Measurements from ENCODE around the gene PRSS27. TPM values are rescaled to one million over a fixed set of nuclear protein-coding genes. Genes with fewer than 3 reads are reported as not detected.

The PRSS27 gene
- total RNA-seq, 2 donors from 2014 or later: 3.7 to 4.2 TPM

DNA sequence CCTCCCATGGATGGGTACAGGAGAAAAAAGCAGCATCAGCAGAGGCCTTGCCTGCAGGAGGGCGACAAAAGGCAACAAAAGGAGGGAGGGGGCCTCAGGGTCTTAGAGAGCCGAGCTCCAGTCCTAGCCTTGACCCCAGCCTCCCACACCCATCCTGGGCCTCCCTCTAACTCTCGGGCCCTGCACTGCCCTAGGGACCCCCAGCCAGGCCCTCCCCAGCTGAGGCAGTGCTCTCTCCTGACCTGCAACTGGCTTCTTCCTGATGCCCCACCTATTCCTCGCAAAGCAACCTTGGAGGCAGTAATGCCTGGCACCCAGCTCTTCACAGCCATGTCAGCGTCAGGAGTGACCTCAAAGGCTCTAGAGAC is 17.2 kb upstream of the PRSS27 start:
- H3K4me3 Mint-ChIP-seq: no peak overlapping the region
- H3K27ac Mint-ChIP-seq: no peak overlapping the region
- H3K9me3 Mint-ChIP-seq: no peaks in the 10 kb centered on the region
- Histone ChIP-seq H3K36me3 (ENCODE audit: control insufficient read depth, insufficient read depth, low read length) (no peaks in the 10 kb centered on the region), H3K9me3 (ENCODE audit: control insufficient read depth, low read length) (no peaks in the 10 kb centered on the region), H3K4me1 (ENCODE audit: control insufficient read depth, insufficient read depth, low read length) (no peaks in the 10 kb centered on the region), H3K27ac (ENCODE audit: low read depth, low read length) (no peak overlapping the region), H3K9ac (ENCODE audit: extremely low read depth, low read length, poor library complexity, severe bottlenecking) (no peak overlapping the region), H3K4me3 (ENCODE audit: low read length) (no peak overlapping the region), H3K27me3 (ENCODE audit: control insufficient read depth, insufficient read depth, low read length, poor library complexity, severe bottlenecking) (no peaks in the 10 kb centered on the region)
- no peak for DNase-seq
- TF ChIP-seq, protein P1, sequence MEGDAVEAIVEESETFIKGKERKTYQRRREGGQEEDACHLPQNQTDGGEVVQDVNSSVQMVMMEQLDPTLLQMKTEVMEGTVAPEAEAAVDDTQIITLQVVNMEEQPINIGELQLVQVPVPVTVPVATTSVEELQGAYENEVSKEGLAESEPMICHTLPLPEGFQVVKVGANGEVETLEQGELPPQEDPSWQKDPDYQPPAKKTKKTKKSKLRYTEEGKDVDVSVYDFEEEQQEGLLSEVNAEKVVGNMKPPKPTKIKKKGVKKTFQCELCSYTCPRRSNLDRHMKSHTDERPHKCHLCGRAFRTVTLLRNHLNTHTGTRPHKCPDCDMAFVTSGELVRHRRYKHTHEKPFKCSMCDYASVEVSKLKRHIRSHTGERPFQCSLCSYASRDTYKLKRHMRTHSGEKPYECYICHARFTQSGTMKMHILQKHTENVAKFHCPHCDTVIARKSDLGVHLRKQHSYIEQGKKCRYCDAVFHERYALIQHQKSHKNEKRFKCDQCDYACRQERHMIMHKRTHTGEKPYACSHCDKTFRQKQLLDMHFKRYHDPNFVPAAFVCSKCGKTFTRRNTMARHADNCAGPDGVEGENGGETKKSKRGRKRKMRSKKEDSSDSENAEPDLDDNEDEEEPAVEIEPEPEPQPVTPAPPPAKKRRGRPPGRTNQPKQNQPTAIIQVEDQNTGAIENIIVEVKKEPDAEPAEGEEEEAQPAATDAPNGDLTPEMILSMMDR (conservative IDR thresholded peaks at IDR 0.05): no peak
- no peaks in the 10 kb centered on the region for H3K36me3 Mint-ChIP-seq (ENCODE audit: low read depth)
- WGBS, 2 experiments (ENCODE audit: insufficient coverage in 1 of 2, insufficient read length in 1 of 2): 80 to 100% methylated on average over 2 to 5 of the region's 5 CpGs
- H3K4me1 Mint-ChIP-seq: peaks cover 2% of the 10 kb centered on the region
- no peaks in the 10 kb centered on the region for H3K27me3 Mint-ChIP-seq (ENCODE audit: insufficient read depth)

DNA sequence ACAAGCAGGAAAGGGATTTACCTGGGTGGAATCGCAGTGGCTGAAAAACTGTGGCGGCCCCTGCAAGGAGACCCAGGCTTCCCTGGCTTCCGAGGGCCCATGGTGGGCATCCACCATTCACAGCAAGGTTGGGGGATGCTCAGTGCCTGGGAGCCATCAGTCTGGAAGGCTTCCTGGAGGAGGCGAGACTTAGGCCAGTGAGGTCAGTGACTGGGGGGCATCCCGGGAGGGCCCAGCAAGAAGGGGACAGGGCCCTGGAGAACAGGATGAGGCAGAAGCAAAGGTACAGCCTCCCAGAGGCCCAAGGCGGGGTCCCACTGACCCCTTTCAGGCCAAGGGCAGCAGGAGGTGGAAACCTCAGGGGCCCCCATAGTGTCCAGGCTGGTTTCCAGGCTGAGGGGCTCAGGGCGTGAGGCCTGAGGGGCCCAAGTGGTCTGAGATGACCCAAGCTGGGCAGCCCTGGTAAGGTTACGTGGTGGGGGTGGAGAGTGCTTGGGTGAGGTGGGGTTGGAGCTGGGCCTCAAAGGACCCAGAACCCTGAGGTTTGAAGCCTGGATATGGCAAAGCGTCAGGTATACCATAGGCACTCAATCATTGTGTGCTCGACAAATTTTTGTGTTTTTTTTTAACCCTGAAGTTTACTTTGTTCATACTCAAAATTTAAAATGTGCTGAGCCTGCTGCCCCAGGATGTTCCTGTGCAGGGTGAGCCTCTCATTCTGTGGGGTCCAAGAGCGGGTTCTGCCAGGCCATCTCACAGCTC is 16.6 kb upstream of the PRSS27 start:
- H3K36me3 Mint-ChIP-seq (ENCODE audit: low read depth): no peaks in the 10 kb centered on the region
- H3K27ac Mint-ChIP-seq: no peak overlapping the region
- H3K27me3 Mint-ChIP-seq (ENCODE audit: insufficient read depth): no peaks in the 10 kb centered on the region
- Histone ChIP-seq H3K27ac (ENCODE audit: low read depth, low read length) (no peak overlapping the region), H3K4me1 (ENCODE audit: control insufficient read depth, insufficient read depth, low read length) (no peaks in the 10 kb centered on the region), H3K27me3 (ENCODE audit: control insufficient read depth, insufficient read depth, low read length, poor library complexity, severe bottlenecking) (no peaks in the 10 kb centered on the region), H3K4me3 (ENCODE audit: low read length) (no peak overlapping the region), H3K9ac (ENCODE audit: extremely low read depth, low read length, poor library complexity, severe bottlenecking) (no peak overlapping the region), H3K36me3 (ENCODE audit: control insufficient read depth, insufficient read depth, low read length) (no peaks in the 10 kb centered on the region), H3K9me3 (ENCODE audit: control insufficient read depth, low read length) (no peaks in the 10 kb centered on the region)
- H3K9me3 Mint-ChIP-seq: no peaks in the 10 kb centered on the region
- TF ChIP-seq, protein P1 (conservative IDR thresholded peaks at IDR 0.05): no peak
- DNase-seq: no peak
- WGBS, 2 experiments (ENCODE audit: insufficient coverage in 1 of 2, insufficient read length in 1 of 2): 93 to 96% methylated on average over 6 to 11 of the region's 11 CpGs
- no peak overlapping the region for H3K4me3 Mint-ChIP-seq
- H3K4me1 Mint-ChIP-seq: peaks cover 2% of the 10 kb centered on the region

DNA sequence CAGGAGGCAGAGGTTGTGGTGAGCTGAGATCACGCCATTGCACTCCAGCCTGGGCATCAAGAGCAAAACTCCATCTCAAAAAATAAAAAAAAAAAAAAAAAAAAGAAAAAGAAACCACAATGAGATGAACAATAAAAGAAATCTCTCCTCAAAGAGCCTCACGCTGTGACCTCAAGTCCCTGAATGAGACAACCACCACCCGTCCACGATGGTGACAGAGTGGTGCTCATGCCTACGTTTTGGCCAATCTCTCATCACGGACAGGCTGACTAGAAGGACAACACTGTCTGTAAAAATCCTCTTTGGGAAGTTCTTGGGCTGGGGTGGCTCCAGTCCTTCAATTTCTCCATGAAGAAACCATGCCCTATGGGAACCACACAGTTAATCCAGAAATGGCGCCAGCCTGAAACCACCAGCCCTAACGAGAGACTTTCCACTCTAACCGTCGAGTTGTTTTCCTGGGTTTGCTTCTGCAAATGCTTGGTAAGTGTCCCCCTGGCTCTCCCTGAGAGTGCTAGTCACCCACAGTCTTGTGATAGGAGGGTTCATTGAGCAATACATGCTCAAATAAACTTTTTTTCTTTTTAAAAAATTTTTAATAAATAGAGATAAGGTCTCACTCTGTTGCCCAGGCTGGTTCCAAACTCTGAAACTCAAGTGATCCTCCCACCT is 15.0 kb upstream of the PRSS27 start:
- H3K27me3 ChIP-seq (ENCODE audit: control insufficient read depth, insufficient read depth, low read length, poor library complexity, severe bottlenecking): no peaks in the 10 kb centered on the region
- H3K9me3 Mint-ChIP-seq: no peaks in the 10 kb centered on the region
- no peak overlapping the region for H3K27ac Mint-ChIP-seq
- no peak overlapping the region for H3K27ac ChIP-seq (ENCODE audit: low read depth, low read length)
- H3K4me3 Mint-ChIP-seq: no peak overlapping the region
- H3K4me1 ChIP-seq (ENCODE audit: control insufficient read depth, insufficient read depth, low read length): no peaks in the 10 kb centered on the region
- no peak overlapping the region for H3K4me3 ChIP-seq (ENCODE audit: low read length)
- peaks cover 2% of the 10 kb centered on the region for H3K27me3 Mint-ChIP-seq (ENCODE audit: insufficient read depth)
- H3K36me3 ChIP-seq (ENCODE audit: control insufficient read depth, insufficient read depth, low read length): no peaks in the 10 kb centered on the region
- no peaks in the 10 kb centered on the region for H3K4me1 Mint-ChIP-seq
- no peak for DNase-seq
- no peak overlapping the region for H3K9ac ChIP-seq (ENCODE audit: extremely low read depth, low read length, poor library complexity, severe bottlenecking)
- no peaks in the 10 kb centered on the region for H3K36me3 Mint-ChIP-seq (ENCODE audit: low read depth)
- WGBS, 2 experiments (ENCODE audit: insufficient coverage in 1 of 2, insufficient read length in 1 of 2): 90 to 93% methylated on average over 9 of the region's 10 CpGs
- TF ChIP-seq, protein P1 (conservative IDR thresholded peaks at IDR 0.05): no peak
- H3K9me3 ChIP-seq (ENCODE audit: control insufficient read depth, low read length): no peaks in the 10 kb centered on the region

Measured in endodermal cell (in vitro differentiated cells).